T-helper 2 cell treated with Interferon-gamma antibody and Interleukin-4, amounts not matched to agents 5 μg/mL and 100 μg/mL, for 36 hours (primary cell): Measurements from ENCODE around the gene KEL.

Experiments
- DNase-seq: peaks from one replicate; pipeline ENCODE4 v3.0.0; 2021; ENCODE audit warnings: low spot score
- H3K27ac Mint-ChIP-seq: one replicate; pipeline ENCODE4 v1.8.0; 2021; ENCODE audit warnings: mild to moderate bottlenecking, mixed read lengths
- H3K27me3 Mint-ChIP-seq: one replicate; pipeline ENCODE4 v1.8.0; 2021; ENCODE audit warnings: low read depth, mixed read lengths
- H3K36me3 Mint-ChIP-seq: one replicate; pipeline ENCODE4 v1.8.0; 2021; ENCODE audit warnings: low read depth, mixed read lengths
- H3K4me1 Mint-ChIP-seq: one replicate; pipeline ENCODE4 v1.8.0; 2021; ENCODE audit warnings: low read depth, mixed read lengths
- H3K4me3 Mint-ChIP-seq: one replicate; pipeline ENCODE4 v1.8.0; 2022; ENCODE audit warnings: mild to moderate bottlenecking, moderate library complexity, mixed read lengths
- H3K9me3 Mint-ChIP-seq: one replicate; pipeline ENCODE4 v1.8.0; 2021; ENCODE audit warnings: mixed read lengths

KEL gene

DNA sequence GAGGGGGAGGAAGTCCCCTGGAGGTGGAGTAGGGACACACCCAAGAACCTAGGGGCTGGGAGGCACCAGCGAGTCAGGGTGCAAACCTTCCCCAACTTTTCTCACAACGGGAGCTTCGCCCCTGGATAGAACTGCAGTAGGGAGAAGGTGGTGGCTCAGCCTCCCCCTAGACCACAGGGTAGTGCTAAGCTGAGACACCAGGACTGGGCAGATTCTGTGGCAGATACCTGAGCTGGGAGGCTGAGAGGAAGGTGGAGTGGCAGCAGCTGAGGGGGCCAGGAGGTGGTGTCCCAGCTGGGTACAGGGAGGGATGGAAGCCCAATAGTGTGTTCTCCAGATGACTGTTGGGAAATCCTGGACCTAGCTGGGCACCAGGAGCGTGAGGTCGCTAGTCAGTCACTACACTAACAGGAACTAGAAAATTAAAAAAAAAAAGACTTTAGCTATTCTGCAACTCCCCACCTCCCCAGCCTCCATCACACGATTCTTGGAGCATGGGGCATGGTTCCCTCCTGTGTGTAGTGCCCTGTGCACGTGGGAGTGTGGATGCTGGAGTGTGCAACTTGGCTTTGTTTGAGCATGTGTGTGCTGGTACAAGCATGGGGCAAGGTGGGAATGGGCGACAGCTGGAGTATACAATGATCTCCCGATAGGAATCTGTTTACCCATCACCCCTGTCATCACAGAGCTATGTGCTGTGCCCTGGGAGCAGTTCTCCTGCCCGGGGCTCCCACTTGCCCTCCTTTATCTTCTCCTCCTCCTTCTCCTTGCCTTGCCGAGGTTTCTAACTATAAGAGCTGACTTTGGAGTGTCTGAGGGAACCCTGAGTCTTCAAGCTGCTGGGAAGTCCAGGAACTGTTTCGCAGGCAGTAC lies 67.8 kb downstream of the KEL start:
- Mint-ChIP-seq H3K36me3 (no peaks in the 10 kb centered on the region), H3K9me3 (no peaks in the 10 kb centered on the region), H3K27me3 (peaks cover 8% of the 10 kb centered on the region), H3K4me3 (no peak overlapping the region), H3K27ac (no peak overlapping the region), H3K4me1 (no peaks in the 10 kb centered on the region)
- DNase-seq = no peak

DNA sequence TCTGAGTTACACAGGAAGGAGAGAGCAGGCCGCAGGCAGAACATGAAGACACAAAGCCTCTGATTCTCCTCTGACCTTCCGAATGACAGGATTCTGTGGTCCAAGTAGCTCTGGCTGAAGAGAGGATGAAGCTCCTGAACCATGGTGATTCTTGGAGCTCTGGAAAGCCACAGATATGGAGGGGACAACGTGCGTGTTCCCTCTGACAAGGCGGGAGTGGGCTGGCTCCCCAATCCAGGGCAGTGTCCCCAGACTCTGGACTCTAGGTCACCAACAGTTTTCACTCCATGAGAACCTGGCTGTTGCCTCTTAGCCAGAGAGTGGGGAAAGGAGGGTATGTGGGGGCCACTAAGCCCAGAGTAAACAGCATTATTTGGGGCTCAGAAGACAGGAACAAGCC lies 69.2 kb downstream of the KEL start:
- Mint-ChIP-seq H3K9me3 (no peaks in the 10 kb centered on the region), H3K4me1 (no peaks in the 10 kb centered on the region), H3K27ac (no peak overlapping the region), H3K27me3 (peaks cover 8% of the 10 kb centered on the region), H3K36me3 (no peaks in the 10 kb centered on the region), H3K4me3 (no peak overlapping the region)
- DNase-seq = no peak

DNA sequence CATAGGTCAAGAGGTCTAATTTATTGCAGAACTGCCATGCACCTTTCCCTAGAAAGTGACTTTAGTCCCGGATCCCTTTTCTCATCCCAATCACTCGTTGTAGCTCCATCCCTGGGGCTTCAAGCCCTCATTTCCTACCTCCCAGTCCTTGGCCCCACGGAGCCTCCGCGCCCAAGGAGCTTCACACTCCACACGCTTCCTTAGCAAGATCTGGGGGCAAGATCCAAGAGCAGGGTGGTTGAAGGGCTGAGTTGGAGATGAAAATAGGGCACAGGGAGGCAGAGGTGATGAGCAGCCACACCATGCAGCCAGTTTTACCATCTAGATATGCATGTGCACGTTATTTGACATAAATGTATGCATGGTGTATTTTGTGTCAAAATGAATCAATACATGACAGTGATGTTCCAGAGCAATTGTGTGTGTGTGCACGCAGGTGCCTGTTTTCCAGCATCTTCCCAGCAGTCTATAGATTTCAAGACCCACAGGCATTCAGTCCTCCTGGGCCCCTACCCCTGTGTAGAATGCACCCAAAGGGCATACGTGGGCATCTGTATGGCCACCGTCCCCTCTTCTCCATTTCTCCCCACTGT lies 70.6 kb downstream of the KEL start:
- Mint-ChIP-seq H3K4me3 (no peak overlapping the region), H3K4me1 (no peaks in the 10 kb centered on the region), H3K27ac (no peak overlapping the region), H3K36me3 (no peaks in the 10 kb centered on the region), H3K9me3 (no peaks in the 10 kb centered on the region), H3K27me3 (peaks cover 8% of the 10 kb centered on the region)
- DNase-seq = no peak
